Breast epithelium (tissue), 4 donors: ENCODE data around the gene RRP8. TPM values are rescaled to one million over a fixed set of nuclear protein-coding genes. Genes with fewer than 3 reads are reported as not detected.

Source experiments
- DNase-seq, 2 donors: peaks; one replicate each; pipeline ENCODE4 v3.0.0-alpha.2; 2019; ENCODE audit warnings: low spot score in 2 of 2
- H3K27ac ChIP-seq, 2 donors: fragments of 200-600 bp; sonication (generic) in 1 of 2; one replicate each; pipeline ENCODE4 v1.5.1; 2016 to 2019; ENCODE audit warnings: mild to moderate bottlenecking in 1 of 2
- H3K27me3 ChIP-seq, 2 donors: fragments of 200-600 bp; sonication (generic) in 1 of 2; one replicate each; pipeline versions ENCODE4 v1.5.1 to v1.6.0; 2017 to 2019; ENCODE audit warnings: control low read depth in 1 of 2, mild to moderate bottlenecking in 1 of 2
- H3K36me3 ChIP-seq: fragments of 200-600 bp; one replicate; pipeline ENCODE4 v1.5.1; 2019
- H3K4me1 ChIP-seq, 2 donors: fragments of 200-600 bp; sonication (generic); one replicate each; pipeline ENCODE4 v1.5.1; 2016 to 2019; ENCODE audit warnings: control low read depth in 1 of 2
- H3K4me3 ChIP-seq, 3 donors: fragments of 200-600 bp; sonication (generic); 1 replicate in 2 of 3; 2 replicates in 1 of 3; pipeline ENCODE4 v1.5.1; 2016 to 2019; ENCODE audit warnings: mild to moderate bottlenecking in 3 of 3, moderate library complexity in 2 of 3
- H3K9me3 ChIP-seq, 2 donors: fragments of 200-600 bp; sonication (generic) in 1 of 2; one replicate each; pipeline ENCODE4 v1.5.1; 2016 to 2019; ENCODE audit warnings: control low read depth in 1 of 2
- POLR2A ChIP-seq: fragments of 450-650 bp; IDR thresholded peaks from one replicate; pipeline ENCODE4 v1.6.1; 2016; ENCODE audit warnings: antibody characterized with exemption, mild to moderate bottlenecking, moderate library complexity
- POLR2AphosphoS5 ChIP-seq, 3 donors: sonication (generic); formaldehyde crosslinking; IDR thresholded peaks; one replicate each; pipeline ENCODE4 v1.6.1; 2017; ENCODE audit warnings: antibody characterized with exemption in 3 of 3
- intact Hi-C: fragments of 100-400 bp; cut with DNase I; formaldehyde crosslinking; loops from one replicate; pipeline ENCODE4 v1.15.1; 2023; ENCODE audit warnings: low total_unique reads
- total RNA-seq, 3 donors: library from RNA; depleted of rRNA; stranded (reverse); fragments of >200 nt; gene quantifications; one replicate each; pipeline ENCODE4 v1.1.0, GENCODE V29; 2016
- TF ChIP-seq, protein P1 (sequence below), 3 donors: fragments of 450-650 bp; IDR thresholded peaks; one replicate each; pipeline ENCODE4 v1.5.1; 2016 to 2017; ENCODE audit warnings: antibody characterized with exemption in 3 of 3, mild to moderate bottlenecking in 3 of 3, moderate library complexity in 3 of 3

The RRP8 gene
- total RNA-seq, 3 donors from 2014 or later: 8.8 to 22.2 (median 20.3) TPM

DNA sequence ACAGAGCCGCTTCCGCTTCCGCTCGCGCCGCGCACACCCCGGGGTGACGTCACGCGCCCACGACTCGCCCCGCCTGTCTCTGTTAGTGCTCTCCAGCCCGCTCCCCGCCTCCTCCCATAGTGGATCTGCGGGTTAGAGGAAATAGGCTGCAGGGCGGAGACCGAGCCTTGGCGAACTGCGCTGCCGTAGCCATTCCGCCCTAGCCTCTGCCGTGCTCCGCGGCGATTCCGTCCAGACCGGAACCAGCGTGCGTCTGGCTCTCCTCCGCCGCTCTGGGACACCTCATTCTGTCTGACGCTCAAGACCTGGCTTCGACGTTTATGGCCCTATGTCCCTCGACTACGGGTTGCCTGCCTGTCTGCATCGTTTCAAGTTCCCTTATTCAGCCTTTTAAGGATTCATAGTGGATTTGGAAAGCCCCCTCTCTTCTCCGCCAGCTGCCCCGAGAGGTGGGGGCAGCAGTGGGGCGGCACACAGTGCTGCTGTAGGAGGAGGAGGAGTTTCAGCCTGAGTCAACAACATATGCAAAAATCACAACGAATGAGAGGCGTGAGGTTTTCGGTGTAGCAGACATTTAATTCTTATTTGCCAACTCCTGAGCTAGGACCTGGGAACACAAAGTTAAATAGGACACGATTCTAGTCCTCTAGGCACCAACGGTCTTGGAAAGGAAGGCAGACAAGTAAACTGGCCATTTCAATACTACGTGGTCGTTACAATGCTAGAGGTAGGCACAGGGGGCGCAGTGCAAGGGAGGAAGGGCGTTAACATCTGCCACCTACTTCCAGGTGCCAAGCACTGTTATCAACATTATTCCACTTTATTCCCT lies 9.0 kb upstream of the RRP8 start, which contains the start of gene TAF10:
Gene TAF10 (minus strand): TSS at position 4 of the 829 bp plus-strand sequence. CDS start 27 bp downstream, outside the sequence.
- peak; percentile 97 for DNase-seq
- intact Hi-C loops: no loop called here
- TF ChIP-seq POLR2AphosphoS5 (IDR thresholded peaks at IDR 0.05) (peak; percentile 94 to 96 (median 95)), POLR2A (peak; percentile 78)
- TF ChIP-seq, protein P1, sequence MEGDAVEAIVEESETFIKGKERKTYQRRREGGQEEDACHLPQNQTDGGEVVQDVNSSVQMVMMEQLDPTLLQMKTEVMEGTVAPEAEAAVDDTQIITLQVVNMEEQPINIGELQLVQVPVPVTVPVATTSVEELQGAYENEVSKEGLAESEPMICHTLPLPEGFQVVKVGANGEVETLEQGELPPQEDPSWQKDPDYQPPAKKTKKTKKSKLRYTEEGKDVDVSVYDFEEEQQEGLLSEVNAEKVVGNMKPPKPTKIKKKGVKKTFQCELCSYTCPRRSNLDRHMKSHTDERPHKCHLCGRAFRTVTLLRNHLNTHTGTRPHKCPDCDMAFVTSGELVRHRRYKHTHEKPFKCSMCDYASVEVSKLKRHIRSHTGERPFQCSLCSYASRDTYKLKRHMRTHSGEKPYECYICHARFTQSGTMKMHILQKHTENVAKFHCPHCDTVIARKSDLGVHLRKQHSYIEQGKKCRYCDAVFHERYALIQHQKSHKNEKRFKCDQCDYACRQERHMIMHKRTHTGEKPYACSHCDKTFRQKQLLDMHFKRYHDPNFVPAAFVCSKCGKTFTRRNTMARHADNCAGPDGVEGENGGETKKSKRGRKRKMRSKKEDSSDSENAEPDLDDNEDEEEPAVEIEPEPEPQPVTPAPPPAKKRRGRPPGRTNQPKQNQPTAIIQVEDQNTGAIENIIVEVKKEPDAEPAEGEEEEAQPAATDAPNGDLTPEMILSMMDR (IDR thresholded peaks at IDR 0.05): peak in 2 of 3 donors; percentile 23 to 33
- no peaks in the 10 kb centered on the region for H3K27me3 ChIP-seq
- H3K4me1 ChIP-seq: peaks cover 0 to 7% of the 10 kb centered on the region in 2 donors
- H3K27ac ChIP-seq: peak within 1 kb of the TSS; percentile 93 to 99
- H3K9me3 ChIP-seq: no peaks in the 10 kb centered on the region
- peaks cover 13% of the 10 kb centered on the region for H3K36me3 ChIP-seq
- peak within 1 kb of the TSS; percentile 83 to 88 (median 84) for H3K4me3 ChIP-seq

DNA sequence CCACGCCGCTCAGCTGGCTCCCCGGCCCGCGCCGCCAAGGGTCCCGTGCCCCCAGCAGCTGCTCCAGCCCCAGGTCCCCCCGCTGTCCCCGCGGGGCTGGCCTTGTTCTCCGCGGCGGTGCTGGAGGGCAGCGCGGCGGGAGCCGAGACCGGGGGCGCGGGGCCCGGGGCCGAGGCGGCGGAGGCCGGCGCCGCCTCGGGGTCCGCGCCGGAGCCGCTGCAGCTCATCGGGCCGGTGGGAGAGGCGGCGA lies 8.5 kb upstream of the RRP8 start:
- no peak for TF ChIP-seq POLR2A
- TF ChIP-seq, protein P1 (IDR thresholded peaks at IDR 0.05): no peak
- no peak for TF ChIP-seq POLR2AphosphoS5 (IDR thresholded peaks at IDR 0.05)
- no peaks in the 10 kb centered on the region for H3K9me3 ChIP-seq
- H3K4me3 ChIP-seq: peak overlapping the region; percentile 83 to 88 (median 84)
- H3K36me3 ChIP-seq: peaks cover 13% of the 10 kb centered on the region
- intact Hi-C loops: no loop called here
- peaks cover 0 to 9% of the 10 kb centered on the region in 2 donors for H3K4me1 ChIP-seq
- no peaks in the 10 kb centered on the region for H3K27me3 ChIP-seq
- DNase-seq: no peak
- peak overlapping the region; percentile 93 to 99 for H3K27ac ChIP-seq

DNA sequence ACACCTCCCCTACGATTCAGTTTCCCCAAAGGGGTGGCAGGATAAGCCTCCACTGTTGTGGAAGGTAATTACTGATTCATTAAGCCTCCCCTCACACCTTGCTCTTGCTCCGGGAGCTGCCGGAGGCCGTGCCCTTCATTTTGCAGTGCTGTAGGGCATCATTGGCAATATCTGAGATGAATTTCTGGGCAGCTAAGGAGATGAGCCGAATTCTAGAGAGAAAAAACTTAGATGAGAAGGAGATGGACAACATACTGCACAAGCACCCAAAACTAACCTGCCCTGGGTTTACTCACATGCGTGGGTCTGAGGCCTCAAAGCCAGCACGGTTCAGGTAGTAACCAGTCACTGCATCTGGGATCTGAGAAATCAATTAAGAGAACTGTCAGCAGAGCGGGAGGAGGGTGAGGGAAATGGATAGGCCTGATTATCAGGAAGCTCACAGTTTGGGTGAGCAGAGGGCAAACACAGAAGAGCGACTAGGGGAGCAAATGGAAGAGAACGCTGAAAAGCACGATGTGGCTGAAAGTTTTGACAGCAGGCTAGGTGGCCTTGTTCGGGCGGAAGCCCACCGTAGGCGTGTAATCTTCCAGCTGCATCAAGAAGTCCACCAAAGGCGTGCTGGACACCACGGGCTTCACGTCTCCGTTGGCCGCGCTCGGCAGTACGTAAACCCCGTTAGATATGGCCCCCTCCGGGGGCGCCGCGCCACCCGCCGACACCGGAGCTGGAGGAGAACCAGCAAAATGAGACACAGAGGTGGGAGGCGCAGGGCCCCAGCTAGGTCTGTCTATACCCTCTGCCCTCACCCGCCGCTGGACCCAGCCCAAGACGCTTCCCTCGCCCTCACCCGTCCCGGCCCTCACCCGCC lies 7.9 kb upstream of the RRP8 start:
- no peaks in the 10 kb centered on the region for H3K9me3 ChIP-seq
- peaks cover 13% of the 10 kb centered on the region for H3K36me3 ChIP-seq
- H3K4me3 ChIP-seq: peak overlapping the region; percentile 83 to 88 (median 84)
- H3K27ac ChIP-seq: peak overlapping the region; percentile 93 to 99
- intact Hi-C loops: no loop called here
- H3K4me1 ChIP-seq: peaks cover 0 to 13% of the 10 kb centered on the region in 2 donors
- DNase-seq: peak in 1 of 2 donors; percentile 39
- TF ChIP-seq, protein P1 (IDR thresholded peaks at IDR 0.05): no peak
- TF ChIP-seq POLR2A (no peak), POLR2AphosphoS5 (IDR thresholded peaks at IDR 0.05) (no peak)
- H3K27me3 ChIP-seq: no peaks in the 10 kb centered on the region

DNA sequence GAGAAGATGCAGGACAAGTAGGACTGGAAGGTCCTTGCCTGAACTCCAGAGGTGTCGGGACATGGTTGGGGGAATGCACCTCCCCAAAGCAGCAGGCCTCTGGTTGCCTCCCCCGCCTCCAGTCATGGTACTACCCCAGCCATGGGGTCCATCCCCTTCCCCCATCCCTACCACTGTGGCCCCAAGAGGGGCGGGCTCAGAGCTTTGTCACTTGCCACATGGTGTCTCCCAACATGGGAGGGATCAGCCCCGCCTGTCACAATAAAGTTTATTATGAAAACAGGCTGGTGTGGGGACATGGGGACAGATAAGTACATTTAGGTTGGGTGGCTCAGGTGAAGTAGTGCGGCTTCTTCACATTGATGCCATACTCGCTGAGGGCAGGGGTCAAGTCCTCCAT lies 7.2 kb upstream of the RRP8 start:
- no peak for DNase-seq
- intact Hi-C loops: no loop called here

More for the DNA sequence above, 7.2 kb upstream of the RRP8 start:
- TF ChIP-seq POLR2A: no peak
- no peak for TF ChIP-seq POLR2AphosphoS5 (IDR thresholded peaks at IDR 0.05)
- TF ChIP-seq, protein P1 (IDR thresholded peaks at IDR 0.05): no peak
- Histone ChIP-seq H3K27ac (peak overlapping the region; percentile 93 to 99), H3K27me3 (no peaks in the 10 kb centered on the region), H3K4me3 (peak overlapping the region in 1 of 3 donors; percentile 83), H3K9me3 (no peaks in the 10 kb centered on the region), H3K4me1 (peaks cover 0 to 18% of the 10 kb centered on the region in 2 donors), H3K36me3 (peaks cover 13% of the 10 kb centered on the region)
